Panc1 (cell line): Measurements from ENCODE around the gene RNF167. TPM values are rescaled to one million over a fixed set of nuclear protein-coding genes. Genes with fewer than 3 reads are reported as not detected.
"Not testable (repeated sequence)": the region's sequence is repeated elsewhere in the genome, so short reads cannot be mapped to it uniquely, and the experiment has no call there.

Experiments
- ATAC-seq: fragments of 200-7000 bp; cut with Tn5 transposase; 2 replicates; pipeline ENCODE4 v1.9.1; 2020; ENCODE audit warnings: mild to moderate bottlenecking, moderate library complexity
- BruUV-seq: library from RNA; stranded (reverse); fragments of 400-500 nt; replicated peaks from 2 replicates; lab custom pipeline; 2021; lab: Mats Ljungman, UMichigan
- CTCF ChIA-PET: fragments of 300-600 bp; sonication (Branson Sonifier 250); formaldehyde crosslinking; loops from one replicate; lab custom pipeline; 2022; ENCODE audit warnings: antibody characterized with exemption; lab: Charles Lee
- POLR2A ChIA-PET: fragments of 300-600 bp; sonication (Branson Sonifier 250); formaldehyde crosslinking; loops from one replicate; lab custom pipeline; 2022; ENCODE audit warnings: antibody characterized with exemption; lab: Charles Lee
- DNase-seq: peaks from one replicate; pipeline ENCODE4 v3.0.0-alpha.2; 2010; ENCODE audit warnings: low read depth, low spot score
- H3K27ac ChIP-seq: 2 replicates; pipeline ENCODE4 v1.5.1; 2011; ENCODE audit warnings: mild to moderate bottlenecking, low read length, inconsistent platforms
- H3K27me3 ChIP-seq: fragments of 200-500 bp; sonication (Bioruptor generic); 2 replicates; pipeline ENCODE4 v1.6.0; 2014; ENCODE audit warnings: low read length, inconsistent platforms; ENCODE audit not compliant: control insufficient read depth, insufficient read depth
- H3K36me3 ChIP-seq: fragments of 200-500 bp; sonication (Bioruptor generic); 2 replicates; pipeline ENCODE4 v1.5.1; 2014; ENCODE audit warnings: inconsistent platforms, mild to moderate bottlenecking, low read length, moderate library complexity; ENCODE audit not compliant: control insufficient read depth, insufficient read depth
- H3K4me1 ChIP-seq: 2 replicates; pipeline ENCODE4 v1.5.1; 2011; ENCODE audit warnings: inconsistent platforms, mild to moderate bottlenecking, low read length, moderate library complexity; ENCODE audit not compliant: control insufficient read depth, insufficient read depth
- H3K4me3 ChIP-seq, 2 experiments: 2 replicates each; pipeline ENCODE4 v1.5.1; 2011 to 2012; ENCODE audit warnings: low read depth in 2 of 2, low read length in 2 of 2, mild to moderate bottlenecking in 2 of 2, inconsistent platforms in 1 of 2, moderate library complexity in 1 of 2
- H3K9me3 ChIP-seq: fragments of 200-500 bp; sonication (Bioruptor generic); 2 replicates; pipeline ENCODE4 v1.5.1; 2014; ENCODE audit warnings: low read depth, mild to moderate bottlenecking, inconsistent platforms, low read length, moderate library complexity; ENCODE audit not compliant: control insufficient read depth, insufficient read depth
- POLR2AphosphoS5 ChIP-seq: IDR thresholded peaks from 2 replicates; pipeline ENCODE4 v1.6.1; 2012; ENCODE audit warnings: mild to moderate bottlenecking, low read depth, low read length, moderate library complexity
- SIN3A ChIP-seq: IDR thresholded peaks from 2 replicates; pipeline ENCODE4 v1.6.1; 2012; ENCODE audit warnings: low read depth, mild to moderate bottlenecking, low read length, moderate library complexity, borderline replicate concordance; ENCODE audit not compliant: insufficient read depth
- TCF7L2 ChIP-seq: IDR thresholded peaks from 2 replicates; pipeline ENCODE4 v1.6.1; 2011; ENCODE audit warnings: mild to moderate bottlenecking, low read depth, low read length, inconsistent platforms
- in situ Hi-C: cut with HindIII; loops from 2 replicates; pipeline ENCODE4 v1.10.0; 2016; ENCODE audit warnings: low sequenced_read_pairs, low pct_unique_long_range_greater_than_20kb
- intact Hi-C: fragments of 100-400 bp; cut with micrococcal nuclease; formaldehyde crosslinking; loops from one replicate; pipeline ENCODE4 v1.10.0; 2022; ENCODE audit not compliant: unreplicated experiment
- total RNA-seq: library from RNA; stranded (reverse); gene quantifications from one replicate; pipeline ENCODE4 v1.2.1, GENCODE V29; 2021; ENCODE audit not compliant: unreplicated experiment
- TF ChIP-seq, protein P1 (sequence below), 2 experiments: IDR thresholded peaks; 2 replicates each; pipeline ENCODE4 v1.6.1; 2011 to 2012; ENCODE audit warnings: low read depth in 2 of 2, control low read depth in 1 of 2, low read length in 1 of 2, mild to moderate bottlenecking in 1 of 2, moderate library complexity in 1 of 2; ENCODE audit not compliant: insufficient read depth in 1 of 2
- TF ChIP-seq, protein P2 (sequence below): fragments of 450-650 bp; IDR thresholded peaks from 2 replicates; pipeline ENCODE4 v1.5.1; 2017; ENCODE audit warnings: mild to moderate bottlenecking

Gene RNF167
- total RNA-seq, 1 experiment from 2014 or later = 95.8 TPM

DNA sequence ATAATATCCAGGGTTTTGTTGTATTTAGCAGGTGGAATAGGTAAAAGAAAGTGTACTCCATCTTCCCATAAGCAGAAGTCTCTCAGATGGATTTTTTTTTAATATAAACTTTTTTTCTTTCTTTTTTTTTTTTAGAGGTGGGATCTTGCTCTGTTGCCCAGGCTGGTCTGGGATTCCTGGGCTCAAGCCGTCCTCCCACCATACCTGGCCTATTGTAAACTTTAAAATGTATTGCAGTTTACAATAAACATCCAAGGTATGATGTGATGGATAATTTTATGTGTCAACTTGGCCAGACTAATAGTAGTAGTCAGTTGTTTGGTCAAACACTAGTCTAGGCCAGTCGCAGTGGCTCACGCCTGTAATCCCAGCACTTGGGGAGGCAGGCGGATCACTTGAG is 18.7 kb upstream of the RNF167 start:
- H3K4me1 ChIP-seq = no peaks in the 10 kb centered on the region
- ChIA-PET POLR2A (no interaction called here), CTCF (interaction anchor here (0.6 kb wide), 1 partner anchor 202 kb away, joined by 3 read pairs; no protein-coding TSS in a partner anchor)
- H3K4me3 ChIP-seq = no peak overlapping the region
- in situ Hi-C loops (no loop called here), intact Hi-C loops (no loop called here)
- ATAC-seq (no peak), DNase-seq (no peak)
- H3K27ac ChIP-seq = no peak overlapping the region
- TF ChIP-seq, protein P1, sequence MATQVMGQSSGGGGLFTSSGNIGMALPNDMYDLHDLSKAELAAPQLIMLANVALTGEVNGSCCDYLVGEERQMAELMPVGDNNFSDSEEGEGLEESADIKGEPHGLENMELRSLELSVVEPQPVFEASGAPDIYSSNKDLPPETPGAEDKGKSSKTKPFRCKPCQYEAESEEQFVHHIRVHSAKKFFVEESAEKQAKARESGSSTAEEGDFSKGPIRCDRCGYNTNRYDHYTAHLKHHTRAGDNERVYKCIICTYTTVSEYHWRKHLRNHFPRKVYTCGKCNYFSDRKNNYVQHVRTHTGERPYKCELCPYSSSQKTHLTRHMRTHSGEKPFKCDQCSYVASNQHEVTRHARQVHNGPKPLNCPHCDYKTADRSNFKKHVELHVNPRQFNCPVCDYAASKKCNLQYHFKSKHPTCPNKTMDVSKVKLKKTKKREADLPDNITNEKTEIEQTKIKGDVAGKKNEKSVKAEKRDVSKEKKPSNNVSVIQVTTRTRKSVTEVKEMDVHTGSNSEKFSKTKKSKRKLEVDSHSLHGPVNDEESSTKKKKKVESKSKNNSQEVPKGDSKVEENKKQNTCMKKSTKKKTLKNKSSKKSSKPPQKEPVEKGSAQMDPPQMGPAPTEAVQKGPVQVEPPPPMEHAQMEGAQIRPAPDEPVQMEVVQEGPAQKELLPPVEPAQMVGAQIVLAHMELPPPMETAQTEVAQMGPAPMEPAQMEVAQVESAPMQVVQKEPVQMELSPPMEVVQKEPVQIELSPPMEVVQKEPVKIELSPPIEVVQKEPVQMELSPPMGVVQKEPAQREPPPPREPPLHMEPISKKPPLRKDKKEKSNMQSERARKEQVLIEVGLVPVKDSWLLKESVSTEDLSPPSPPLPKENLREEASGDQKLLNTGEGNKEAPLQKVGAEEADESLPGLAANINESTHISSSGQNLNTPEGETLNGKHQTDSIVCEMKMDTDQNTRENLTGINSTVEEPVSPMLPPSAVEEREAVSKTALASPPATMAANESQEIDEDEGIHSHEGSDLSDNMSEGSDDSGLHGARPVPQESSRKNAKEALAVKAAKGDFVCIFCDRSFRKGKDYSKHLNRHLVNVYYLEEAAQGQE (IDR thresholded peaks at IDR 0.05; ENCODE audit: insufficient read depth in 1 of 2, low read depth in 2 of 2, low read length in 1 of 2) = no peak
- no peak for TF ChIP-seq POLR2AphosphoS5
- no peak for TF ChIP-seq TCF7L2
- H3K9me3 ChIP-seq = no peaks in the 10 kb centered on the region
- H3K27me3 ChIP-seq = no peaks in the 10 kb centered on the region
- BruUV-seq = no TSS peak
- H3K36me3 ChIP-seq = no peaks in the 10 kb centered on the region

DNA sequence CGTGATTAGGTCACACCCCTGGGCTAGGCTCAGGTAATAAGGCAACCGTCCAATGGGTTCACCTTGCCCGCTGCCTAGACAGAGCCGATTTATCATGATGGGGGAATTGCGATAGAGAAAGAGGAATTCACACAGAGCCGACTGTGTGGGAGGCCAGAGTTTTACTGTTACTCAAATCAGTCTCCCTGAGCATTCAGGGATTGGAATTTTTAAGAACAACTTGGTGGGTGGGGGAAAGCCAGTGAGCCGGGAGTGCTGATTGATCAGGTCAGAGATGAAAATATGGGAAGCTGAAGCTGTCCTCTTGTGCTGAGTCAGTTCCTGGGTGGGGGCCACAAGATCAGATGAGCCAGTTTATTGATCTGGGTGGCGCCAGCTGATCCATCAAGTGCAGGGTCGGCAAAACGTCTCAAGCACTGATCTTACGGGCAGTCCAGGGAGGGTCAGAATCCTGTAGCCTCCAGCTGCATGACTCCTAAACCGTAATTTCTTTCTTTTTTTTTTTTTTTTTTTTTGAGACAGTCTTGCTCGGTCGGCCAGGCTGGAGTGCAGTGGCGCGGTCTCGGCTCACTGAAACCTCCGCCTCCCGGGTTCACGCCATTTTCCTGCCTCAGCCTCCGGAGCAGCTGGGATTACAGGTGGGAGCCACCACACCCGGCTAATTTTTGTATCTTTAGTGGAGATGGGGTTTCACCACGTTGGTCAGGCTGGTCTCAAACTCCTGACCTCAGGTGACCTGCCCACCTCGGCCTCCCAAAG is 13.3 kb upstream of the RNF167 start:
- POLR2A ChIA-PET = interaction anchor here (0.6 kb wide), 1 partner anchor 1132 kb away, joined by 3 read pairs; no protein-coding TSS in a partner anchor
- H3K4me3 ChIP-seq, H3K9me3 ChIP-seq, H3K27ac ChIP-seq, H3K4me1 ChIP-seq, intact Hi-C loops, DNase-seq, BruUV-seq, CTCF ChIA-PET, in situ Hi-C loops, H3K27me3 ChIP-seq, ATAC-seq, H3K36me3 ChIP-seq: not testable (repeated sequence)

DNA sequence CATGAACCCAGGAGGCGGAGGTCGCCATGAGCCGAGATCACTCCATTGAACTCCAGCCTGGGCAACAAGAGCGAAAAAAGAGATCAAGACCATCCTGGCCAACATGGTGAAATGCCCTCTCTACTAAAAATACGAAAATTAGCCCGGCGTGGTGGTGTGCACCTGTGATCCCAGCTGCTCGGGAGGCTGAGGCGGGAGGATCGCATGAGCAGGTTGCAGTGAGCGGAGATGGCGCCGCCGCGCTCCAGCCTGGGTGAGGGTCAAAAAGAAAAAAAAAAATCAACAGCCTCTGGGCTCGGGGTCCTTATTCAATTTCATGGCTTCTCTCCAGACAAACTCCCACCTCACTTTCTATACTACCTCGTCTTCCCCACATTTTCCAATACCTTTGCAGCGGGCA is 11.2 kb upstream of the RNF167 start:
- ChIA-PET CTCF (no interaction called here), POLR2A (no interaction called here)
- Histone ChIP-seq H3K27ac (no peak overlapping the region), H3K4me3 (no peak overlapping the region), H3K4me1 (no peaks in the 10 kb centered on the region), H3K9me3 (no peaks in the 10 kb centered on the region), H3K36me3 (no peaks in the 10 kb centered on the region), H3K27me3 (no peaks in the 10 kb centered on the region)
- in situ Hi-C loops (no loop called here), intact Hi-C loops (no loop called here)
- TF ChIP-seq SIN3A (no peak), TCF7L2 (no peak), POLR2AphosphoS5 (no peak)
- TF ChIP-seq, protein P1 (IDR thresholded peaks at IDR 0.05; ENCODE audit: insufficient read depth in 1 of 2, low read depth in 2 of 2, low read length in 1 of 2) = no peak
- TF ChIP-seq, protein P2, sequence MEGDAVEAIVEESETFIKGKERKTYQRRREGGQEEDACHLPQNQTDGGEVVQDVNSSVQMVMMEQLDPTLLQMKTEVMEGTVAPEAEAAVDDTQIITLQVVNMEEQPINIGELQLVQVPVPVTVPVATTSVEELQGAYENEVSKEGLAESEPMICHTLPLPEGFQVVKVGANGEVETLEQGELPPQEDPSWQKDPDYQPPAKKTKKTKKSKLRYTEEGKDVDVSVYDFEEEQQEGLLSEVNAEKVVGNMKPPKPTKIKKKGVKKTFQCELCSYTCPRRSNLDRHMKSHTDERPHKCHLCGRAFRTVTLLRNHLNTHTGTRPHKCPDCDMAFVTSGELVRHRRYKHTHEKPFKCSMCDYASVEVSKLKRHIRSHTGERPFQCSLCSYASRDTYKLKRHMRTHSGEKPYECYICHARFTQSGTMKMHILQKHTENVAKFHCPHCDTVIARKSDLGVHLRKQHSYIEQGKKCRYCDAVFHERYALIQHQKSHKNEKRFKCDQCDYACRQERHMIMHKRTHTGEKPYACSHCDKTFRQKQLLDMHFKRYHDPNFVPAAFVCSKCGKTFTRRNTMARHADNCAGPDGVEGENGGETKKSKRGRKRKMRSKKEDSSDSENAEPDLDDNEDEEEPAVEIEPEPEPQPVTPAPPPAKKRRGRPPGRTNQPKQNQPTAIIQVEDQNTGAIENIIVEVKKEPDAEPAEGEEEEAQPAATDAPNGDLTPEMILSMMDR = no peak
- no TSS peak for BruUV-seq
- ATAC-seq (no peak), DNase-seq (no peak)
